Neural progenitor cell (in vitro differentiated cells): Measurements from ENCODE around the gene OPCML. TPM values are rescaled to one million over a fixed set of nuclear protein-coding genes. Genes with fewer than 3 reads are reported as not detected.

Experiments
- DNase-seq: peaks from one replicate; pipeline ENCODE4 v3.0.0-alpha.2; 2016; ENCODE audit warnings: low spot score
- H2AFZ ChIP-seq: fragments of 200-600 bp; sonication (generic); replicated peaks from 2 replicates; pipeline ENCODE4 v1.6.1; 2016; ENCODE audit warnings: antibody characterized with exemption
- H3F3A ChIP-seq: fragments of 200-600 bp; sonication (generic); 2 replicates; pipeline ENCODE4 v1.6.1; 2016; ENCODE audit warnings: antibody characterized with exemption, low read depth
- H3K27ac ChIP-seq: fragments of 200-600 bp; sonication (generic); 2 replicates; pipeline ENCODE4 v1.5.1; 2016; ENCODE audit warnings: mild to moderate bottlenecking
- H3K27me3 ChIP-seq: fragments of 200-600 bp; sonication (generic); 2 replicates; pipeline ENCODE4 v1.6.1; 2016; ENCODE audit warnings: mild to moderate bottlenecking, moderate library complexity
- H3K36me3 ChIP-seq: fragments of 200-600 bp; sonication (generic); 2 replicates; pipeline ENCODE4 v1.5.1; 2016
- H3K4me1 ChIP-seq: fragments of 200-600 bp; sonication (generic); 2 replicates; pipeline ENCODE4 v1.6.1; 2016; ENCODE audit warnings: mixed run types
- H3K4me2 ChIP-seq: fragments of 200-600 bp; sonication (generic); 2 replicates; pipeline ENCODE4 v1.6.1; 2016
- H3K4me3 ChIP-seq: fragments of 200-600 bp; sonication (generic); 2 replicates; pipeline ENCODE4 v1.5.1; 2016
- H3K79me2 ChIP-seq: fragments of 200-600 bp; sonication (generic); 2 replicates; pipeline ENCODE4 v1.6.1; 2016; ENCODE audit warnings: low read depth
- H3K9ac ChIP-seq: fragments of 200-600 bp; sonication (generic); 2 replicates; pipeline ENCODE4 v1.6.1; 2016
- H3K9me3 ChIP-seq: fragments of 200-600 bp; sonication (generic); 2 replicates; pipeline ENCODE4 v1.5.1; 2016; ENCODE audit warnings: low read depth
- H4K20me1 ChIP-seq: fragments of 200-600 bp; sonication (generic); 2 replicates; pipeline ENCODE4 v1.6.1; 2016; ENCODE audit warnings: low read depth
- H3K27ac Mint-ChIP-seq: 3 replicates; pipeline ENCODE4 v1.8.0; 2021; ENCODE audit warnings: mixed read lengths
- H3K27me3 Mint-ChIP-seq: 2 replicates; pipeline ENCODE4 v1.8.0; 2022; ENCODE audit warnings: low read depth, mild to moderate bottlenecking, inconsistent platforms, moderate library complexity, mixed read lengths; ENCODE audit not compliant: insufficient read depth
- H3K36me3 Mint-ChIP-seq: 3 replicates; pipeline ENCODE4 v1.8.0; 2021; ENCODE audit warnings: mixed read lengths
- H3K4me1 Mint-ChIP-seq: 3 replicates; pipeline ENCODE4 v1.8.0; 2021; ENCODE audit warnings: mixed read lengths
- H3K4me3 Mint-ChIP-seq: 3 replicates; pipeline ENCODE4 v1.8.0; 2021; ENCODE audit warnings: mild to moderate bottlenecking, moderate library complexity, mixed read lengths
- H3K9me3 Mint-ChIP-seq: 3 replicates; pipeline ENCODE4 v1.8.0; 2020; ENCODE audit warnings: mixed read lengths
- CTCF ChIP-seq: fragments of 200-600 bp; sonication (generic); IDR thresholded peaks from 2 replicates; pipeline ENCODE4 v1.5.1; 2017; ENCODE audit warnings: antibody characterized with exemption, mild to moderate bottlenecking
- EZH2 ChIP-seq: fragments of 200-600 bp; sonication (generic); IDR thresholded peaks from 2 replicates; pipeline ENCODE4 v1.6.1; 2017; ENCODE audit warnings: antibody characterized with exemption, mild to moderate bottlenecking, moderate library complexity
- EZH2phosphoT487 ChIP-seq: fragments of 200-600 bp; sonication (generic); IDR thresholded peaks from 2 replicates; pipeline ENCODE4 v1.6.1; 2017; ENCODE audit warnings: antibody characterized with exemption
- total RNA-seq: library from RNA; depleted of rRNA; stranded (reverse); fragments of >200 nt; gene quantifications from 2 replicates; pipeline ENCODE4 v1.2.3, GENCODE V29; 2015; ENCODE audit warnings: low replicate concordance

Gene OPCML
- total RNA-seq, 1 donor from 2014 or later: 0.02 TPM

GRCh38 chr11:133014337-133014736 is 518.0 kb downstream of the OPCML start:
- H3K79me2 ChIP-seq: no peaks in the 10 kb centered on the region
- no peaks in the 10 kb centered on the region for H3K9me3 ChIP-seq
- peaks cover 6% of the 10 kb centered on the region for H3K4me1 Mint-ChIP-seq
- no peak overlapping the region for H3K4me3 ChIP-seq
- H2AFZ ChIP-seq: no peak overlapping the region
- no peaks in the 10 kb centered on the region for H4K20me1 ChIP-seq
- no peak overlapping the region for H3K9ac ChIP-seq
- H3K4me1 ChIP-seq: peaks cover 11% of the 10 kb centered on the region
- no peak overlapping the region for H3K27ac ChIP-seq
- no peak overlapping the region for H3K4me3 Mint-ChIP-seq
- H3K27ac Mint-ChIP-seq: no peak overlapping the region
- H3K36me3 Mint-ChIP-seq: no peaks in the 10 kb centered on the region
- H3K36me3 ChIP-seq: no peaks in the 10 kb centered on the region
- no peaks in the 10 kb centered on the region for H3K27me3 ChIP-seq
- H3F3A ChIP-seq: no peaks in the 10 kb centered on the region
- H3K27me3 Mint-ChIP-seq: no peaks in the 10 kb centered on the region
- H3K4me2 ChIP-seq: no peak overlapping the region
- no peaks in the 10 kb centered on the region for H3K9me3 Mint-ChIP-seq
- TF ChIP-seq EZH2phosphoT487: no peak
- TF ChIP-seq EZH2: no peak
- no peak for DNase-seq

GRCh38 chr11:133012803-133013202 is 519.5 kb downstream of the OPCML start:
- H2AFZ ChIP-seq: no peak overlapping the region
- H3K9me3 ChIP-seq: no peaks in the 10 kb centered on the region
- Mint-ChIP-seq H3K4me3 (no peak overlapping the region), H3K27me3 (no peaks in the 10 kb centered on the region), H3K27ac (no peak overlapping the region), H3K4me1 (no peaks in the 10 kb centered on the region), H3K9me3 (no peaks in the 10 kb centered on the region), H3K36me3 (no peaks in the 10 kb centered on the region)
- H3K4me3 ChIP-seq: no peak overlapping the region
- no peaks in the 10 kb centered on the region for H3F3A ChIP-seq
- H3K27ac ChIP-seq: no peak overlapping the region
- DNase-seq: no peak
- no peak overlapping the region for H3K9ac ChIP-seq
- no peaks in the 10 kb centered on the region for H3K4me1 ChIP-seq
- H3K27me3 ChIP-seq: no peaks in the 10 kb centered on the region
- TF ChIP-seq EZH2phosphoT487 (no peak), CTCF (no peak), EZH2 (no peak)
- no peaks in the 10 kb centered on the region for H4K20me1 ChIP-seq
- H3K79me2 ChIP-seq: no peaks in the 10 kb centered on the region
- no peak overlapping the region for H3K4me2 ChIP-seq
- H3K36me3 ChIP-seq: no peaks in the 10 kb centered on the region

GRCh38 chr11:133011604-133012003 is 520.7 kb downstream of the OPCML start:
- no peaks in the 10 kb centered on the region for H3K79me2 ChIP-seq
- H3K4me1 ChIP-seq: no peaks in the 10 kb centered on the region
- no peak overlapping the region for H3K27ac ChIP-seq
- H3K27me3 ChIP-seq: no peaks in the 10 kb centered on the region
- no peaks in the 10 kb centered on the region for H3K9me3 Mint-ChIP-seq
- no peaks in the 10 kb centered on the region for H3K36me3 Mint-ChIP-seq
- H3K36me3 ChIP-seq: no peaks in the 10 kb centered on the region
- peaks cover under 1% of the 10 kb centered on the region for H3K27me3 Mint-ChIP-seq
- H3K9ac ChIP-seq: no peak overlapping the region
- H3K27ac Mint-ChIP-seq: no peak overlapping the region
- DNase-seq: no peak
- no peaks in the 10 kb centered on the region for H3F3A ChIP-seq
- H3K4me3 ChIP-seq: no peak overlapping the region
- no peak overlapping the region for H2AFZ ChIP-seq
- no peak overlapping the region for H3K4me3 Mint-ChIP-seq
- no peaks in the 10 kb centered on the region for H3K9me3 ChIP-seq
- no peak for TF ChIP-seq EZH2
- H4K20me1 ChIP-seq: no peaks in the 10 kb centered on the region
- H3K4me1 Mint-ChIP-seq: no peaks in the 10 kb centered on the region
- H3K4me2 ChIP-seq: no peak overlapping the region

- no peak overlapping the region for H3K4me3 Mint-ChIP-seq
- Histone ChIP-seq H3K4me2 (no peak overlapping the region), H3K27ac (no peak overlapping the region), H4K20me1 (no peaks in the 10 kb centered on the region), H2AFZ (no peak overlapping the region), H3K9me3 (no peaks in the 10 kb centered on the region), H3K36me3 (no peaks in the 10 kb centered on the region), H3K9ac (no peak overlapping the region), H3K79me2 (no peaks in the 10 kb centered on the region), H3F3A (no peaks in the 10 kb centered on the region), H3K27me3 (no peaks in the 10 kb centered on the region), H3K4me3 (no peak overlapping the region), H3K4me1 (no peaks in the 10 kb centered on the region)
- peaks cover 14% of the 10 kb centered on the region for H3K9me3 Mint-ChIP-seq
- no peak for TF ChIP-seq CTCF
- no peak for TF ChIP-seq EZH2
- TF ChIP-seq EZH2phosphoT487: no peak
- peaks cover 2% of the 10 kb centered on the region for H3K27me3 Mint-ChIP-seq
- H3K36me3 Mint-ChIP-seq: no peaks in the 10 kb centered on the region
- no peak for DNase-seq
- H3K27ac Mint-ChIP-seq: no peak overlapping the region
- no peaks in the 10 kb centered on the region for H3K4me1 Mint-ChIP-seq
Observed at GRCh38 chr11:133007027-133007584, 525.2 kb downstream of the OPCML start.
